Measurements from ENCODE around the gene BRIX1. TPM values are rescaled to one million over a fixed set of nuclear protein-coding genes. Genes with fewer than 3 reads are reported as not detected.
A peak's percentile ranks its signal among the peaks of the same experiment; 100 is the strongest.

BRIX1 gene
- total and polyA plus RNA-seq, 2 donors (not counting 1 experiment from before 2014, with no cell fraction given) = 6.9 to 29.3 TPM

- Mint-ChIP-seq H3K27me3 (no peaks in the 10 kb centered on the region), H3K9me3 (ENCODE audit: insufficient read depth) (no peaks in the 10 kb centered on the region), H3K27ac (no peak overlapping the region), H3K4me3 (no peak overlapping the region), H3K4me1 (no peaks in the 10 kb centered on the region)
- ATAC-seq (ENCODE audit: low read depth) = no peak
- no peaks in the 10 kb centered on the region for H3K27me3 ChIP-seq (replicated peaks in 1 of 4; ENCODE audit: control extremely low read depth in 1 of 4, control insufficient read depth in 3 of 4, insufficient read depth in 4 of 4, low read length in 3 of 4)
- ChIA-PET CTCF (interaction anchor here (0.7 to 13.8 kb wide), 22 partner anchors 9 to 425 kb away, joined by 3 to 245 read pairs (median 5); partner anchors contain the start of genes BRIX1, DNAJC21, RAD1 and RAI14), POLR2A (no interaction called here)
- H2AFZ ChIP-seq (ENCODE audit: insufficient read depth, low read depth, low read length, poor library complexity, severe bottlenecking) = no peak overlapping the region
- H3K9ac ChIP-seq (ENCODE audit: low read length) = no peak overlapping the region
- H3K36me3 ChIP-seq (replicated peaks in 1 of 2; ENCODE audit: control extremely low read depth in 1 of 2, control insufficient read depth in 1 of 2, extremely low read depth in 1 of 2, insufficient read depth in 2 of 2, low read length in 1 of 2) = no peaks in the 10 kb centered on the region
- DNase-seq = no peak
- H3K27ac ChIP-seq (ENCODE audit: low read length in 2 of 2) = no peak overlapping the region
- no peak for TF ChIP-seq CTCF (IDR thresholded peaks at IDR 0.05)
- TF ChIP-seq EZH2 (IDR thresholded peaks at IDR 0.05; ENCODE audit: borderline replicate concordance, insufficient read depth, low read depth, low read length, poor library complexity, severe bottlenecking) = no peak
- no peak overlapping the region for H3K4me2 ChIP-seq (replicated peaks; ENCODE audit: low read depth, low read length, poor library complexity, severe bottlenecking)
- H3K4me3 ChIP-seq (ENCODE audit: control extremely low read depth in 1 of 5, extremely low read depth in 1 of 5, insufficient read depth in 1 of 5, low read depth in 2 of 5, low read length in 4 of 5) = no peak overlapping the region
- intact Hi-C loops (cut with micrococcal nuclease) = loop anchor here (1.0 to 10.0 kb wide), 3 partner anchors 243 to 423 kb away; partner anchors contain the start of gene RAI14
- no peaks in the 10 kb centered on the region for H3K4me1 ChIP-seq (ENCODE audit: control insufficient read depth in 2 of 2, insufficient read depth in 2 of 2, low read length in 2 of 2)
- H3K79me2 ChIP-seq (ENCODE audit: control insufficient read depth, insufficient read depth, low read length) = no peaks in the 10 kb centered on the region
- no peaks in the 10 kb centered on the region for H3K9me3 ChIP-seq (ENCODE audit: control extremely low read depth in 1 of 3, control insufficient read depth in 2 of 3, insufficient read depth in 1 of 3, low read length in 2 of 3)
- H4K20me1 ChIP-seq (ENCODE audit: control insufficient read depth, insufficient read depth, low read length, poor library complexity, severe bottlenecking) = no peaks in the 10 kb centered on the region
Measured at GRCh38 chr5:34897646-34898045, 17.9 kb upstream of the BRIX1 start.

GRCh38 chr5:34898258-34898895, 17.1 kb upstream of the BRIX1 start:
- Histone ChIP-seq H3K27ac (ENCODE audit: low read length in 2 of 2) (no peak overlapping the region), H3K36me3 (replicated peaks in 1 of 2; ENCODE audit: control extremely low read depth in 1 of 2, control insufficient read depth in 1 of 2, extremely low read depth in 1 of 2, insufficient read depth in 2 of 2, low read length in 1 of 2) (no peaks in the 10 kb centered on the region), H3K79me2 (ENCODE audit: control insufficient read depth, insufficient read depth, low read length) (no peaks in the 10 kb centered on the region), H2AFZ (ENCODE audit: insufficient read depth, low read depth, low read length, poor library complexity, severe bottlenecking) (no peak overlapping the region), H3K4me1 (ENCODE audit: control insufficient read depth in 2 of 2, insufficient read depth in 2 of 2, low read length in 2 of 2) (no peaks in the 10 kb centered on the region), H3K9me3 (ENCODE audit: control extremely low read depth in 1 of 3, control insufficient read depth in 2 of 3, insufficient read depth in 1 of 3, low read length in 2 of 3) (no peaks in the 10 kb centered on the region), H3K4me3 (ENCODE audit: control extremely low read depth in 1 of 5, extremely low read depth in 1 of 5, insufficient read depth in 1 of 5, low read depth in 2 of 5, low read length in 4 of 5) (no peak overlapping the region), H3K27me3 (replicated peaks in 1 of 4; ENCODE audit: control extremely low read depth in 1 of 4, control insufficient read depth in 3 of 4, insufficient read depth in 4 of 4, low read length in 3 of 4) (no peaks in the 10 kb centered on the region), H4K20me1 (ENCODE audit: control insufficient read depth, insufficient read depth, low read length, poor library complexity, severe bottlenecking) (no peaks in the 10 kb centered on the region), H3K9ac (ENCODE audit: low read length) (no peak overlapping the region), H3K4me2 (replicated peaks; ENCODE audit: low read depth, low read length, poor library complexity, severe bottlenecking) (no peak overlapping the region)
- ATAC-seq (ENCODE audit: low read depth) (peak; percentile 73), DNase-seq (peak; percentile 73)
- 0% methylated on average over 2 of the region's 3 CpGs for WGBS (ENCODE audit: insufficient coverage)
- Mint-ChIP-seq H3K27me3 (no peaks in the 10 kb centered on the region), H3K4me3 (no peak overlapping the region), H3K9me3 (ENCODE audit: insufficient read depth) (no peaks in the 10 kb centered on the region), H3K27ac (no peak overlapping the region), H3K4me1 (no peaks in the 10 kb centered on the region)
- intact Hi-C loops (cut with micrococcal nuclease) = loop anchor here (1.0 to 10.0 kb wide), 3 partner anchors 244 to 424 kb away; partner anchors contain the start of gene RAI14
- POLR2A ChIA-PET = no interaction called here
- peak; percentile 92 for TF ChIP-seq CTCF (IDR thresholded peaks at IDR 0.05)
- TF ChIP-seq EZH2 (IDR thresholded peaks at IDR 0.05; ENCODE audit: borderline replicate concordance, insufficient read depth, low read depth, low read length, poor library complexity, severe bottlenecking) = no peak
- CTCF ChIA-PET = interaction anchor here (0.6 to 13.8 kb wide), 29 partner anchors 8 to 426 kb away, joined by 3 to 245 read pairs (median 4); partner anchors contain the start of genes BRIX1, DNAJC21, RAD1 and RAI14
